SK-N-MC (cell line): ENCODE measurements around the gene SERPINA5.

Experiments used
- DNase-seq: peaks from one replicate; pipeline ENCODE4 v3.0.0-alpha.2; 2011; ENCODE audit warnings: low read depth, low spot score
- H3K27ac ChIP-seq: fragments of 200-600 bp; sonication (generic); 2 replicates; pipeline ENCODE4 v1.5.1; 2016; ENCODE audit warnings: mixed run types
- H3K36me3 ChIP-seq: fragments of 200-600 bp; sonication (generic); 2 replicates; pipeline ENCODE4 v1.6.1; 2017; ENCODE audit warnings: antibody characterized with exemption, low read length, mixed read lengths; ENCODE audit not compliant: insufficient read depth
- H3K4me3 ChIP-seq: fragments of 200-600 bp; sonication (generic); 2 replicates; pipeline ENCODE4 v1.5.1; 2016
- H3K9ac ChIP-seq: fragments of 200-600 bp; sonication (generic); 2 replicates; pipeline ENCODE4 v1.8.0; 2017; ENCODE audit warnings: mixed run types, mixed read lengths; ENCODE audit not compliant: insufficient read length
- H3K9me3 ChIP-seq: fragments of 200-600 bp; sonication (generic); 2 replicates; pipeline ENCODE4 v1.6.1; 2017; ENCODE audit warnings: low read depth, mild to moderate bottlenecking, antibody characterized with exemption, low read length, moderate library complexity, mixed read lengths
- EZH2 ChIP-seq: fragments of 200-600 bp; sonication (generic); IDR thresholded peaks from one replicate; pipeline ENCODE4 v1.6.1; 2017; ENCODE audit warnings: antibody characterized with exemption
- FOXP2 ChIP-seq: optimal IDR thresholded peaks from 2 replicates; pipeline ENCODE3; 2011; ENCODE audit warnings: mild to moderate bottlenecking, moderate library complexity; ENCODE audit not compliant: insufficient read depth; ENCODE audit errors: extremely low read length, control extremely low read depth
- POLR2AphosphoS5 ChIP-seq: IDR thresholded peaks from 2 replicates; pipeline ENCODE4 v1.6.1; 2012; ENCODE audit warnings: mild to moderate bottlenecking, low read depth, low read length, borderline replicate concordance

Gene SERPINA5

DNA sequence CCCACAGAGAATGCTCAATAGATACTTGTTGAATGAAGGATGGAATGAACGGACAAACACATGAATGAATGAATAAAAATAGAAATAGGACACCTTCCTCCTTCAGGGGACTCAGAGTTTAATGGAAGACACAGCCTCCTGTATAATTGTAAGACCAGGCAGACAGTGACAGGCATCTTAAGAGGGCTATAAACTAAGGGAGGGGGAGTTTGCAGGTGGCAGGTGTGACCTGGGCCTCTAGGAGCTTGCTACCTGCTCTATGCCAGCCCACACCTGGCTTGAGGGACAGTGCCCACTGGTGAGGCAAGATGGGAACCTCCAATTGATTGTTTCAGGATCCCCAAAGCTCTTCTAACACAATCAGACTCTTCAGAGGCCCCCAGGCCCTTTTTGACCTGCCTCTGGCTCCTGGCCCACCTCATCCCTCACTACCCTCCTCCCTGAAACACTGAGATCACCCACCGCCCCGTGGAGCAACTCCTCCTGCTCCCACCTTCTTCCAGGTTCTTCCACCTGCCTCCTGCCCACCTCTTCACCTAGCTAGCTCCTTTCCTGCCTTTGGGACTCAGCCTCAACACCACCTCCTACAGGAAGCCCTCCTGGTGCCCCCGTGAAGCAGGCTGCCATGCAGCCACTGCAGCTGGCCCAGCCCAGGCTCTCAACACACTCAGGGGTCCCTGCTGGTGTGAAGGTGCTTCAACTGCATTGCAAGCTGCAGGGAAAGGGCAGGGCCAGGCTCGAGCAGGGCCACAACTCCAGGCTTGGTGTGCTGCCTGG lies 40.3 kb downstream of the SERPINA5 start:
- H3K9ac ChIP-seq: no peak overlapping the region
- DNase-seq: no peak
- no peaks in the 10 kb centered on the region for H3K9me3 ChIP-seq
- TF ChIP-seq POLR2AphosphoS5 (no peak), EZH2 (no peak), FOXP2 (no peak)
- no peaks in the 10 kb centered on the region for H3K36me3 ChIP-seq
- H3K27ac ChIP-seq: no peak overlapping the region
- H3K4me3 ChIP-seq: no peak overlapping the region

DNA sequence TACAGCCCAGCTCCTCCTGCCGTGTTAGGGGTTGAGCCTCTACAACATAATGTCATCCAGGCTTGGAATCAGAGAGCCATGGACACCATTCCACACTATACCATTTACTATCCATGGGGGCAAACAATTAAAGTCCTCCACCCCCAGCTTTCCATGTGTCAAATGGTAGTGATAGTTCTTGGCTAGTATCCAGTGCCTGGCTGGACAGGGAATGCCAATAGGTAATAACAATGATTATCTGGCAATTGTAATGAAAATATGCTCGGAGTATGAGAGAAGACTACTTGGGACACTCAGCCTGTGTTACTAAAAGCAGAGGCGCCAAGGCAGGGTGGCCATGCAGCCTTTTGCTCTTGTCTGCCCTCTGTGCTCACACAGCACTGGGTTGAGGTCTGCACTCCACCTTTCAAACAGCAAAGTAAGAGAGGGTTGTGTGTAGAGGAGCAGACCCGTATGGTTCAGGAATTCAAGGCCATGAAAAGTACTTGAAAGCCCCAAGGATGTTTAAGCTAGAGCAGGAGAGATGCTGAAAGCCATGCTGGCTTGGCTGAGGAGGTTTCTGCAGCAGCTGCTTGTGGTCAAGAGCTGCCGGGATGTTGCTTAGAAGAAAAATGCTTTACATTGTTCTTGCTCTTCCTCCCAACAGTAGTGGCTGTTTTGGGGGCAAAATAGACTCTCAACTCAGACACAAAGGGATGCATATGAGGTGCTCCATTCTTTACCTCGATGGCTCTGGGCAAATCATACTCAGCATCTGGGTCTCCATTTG lies 41.6 kb downstream of the SERPINA5 start:
- no peaks in the 10 kb centered on the region for H3K9me3 ChIP-seq
- H3K27ac ChIP-seq: no peak overlapping the region
- no peaks in the 10 kb centered on the region for H3K36me3 ChIP-seq
- H3K9ac ChIP-seq: no peak overlapping the region
- no peak for DNase-seq
- no peak overlapping the region for H3K4me3 ChIP-seq
- TF ChIP-seq FOXP2 (no peak), POLR2AphosphoS5 (no peak), EZH2 (no peak)

DNA sequence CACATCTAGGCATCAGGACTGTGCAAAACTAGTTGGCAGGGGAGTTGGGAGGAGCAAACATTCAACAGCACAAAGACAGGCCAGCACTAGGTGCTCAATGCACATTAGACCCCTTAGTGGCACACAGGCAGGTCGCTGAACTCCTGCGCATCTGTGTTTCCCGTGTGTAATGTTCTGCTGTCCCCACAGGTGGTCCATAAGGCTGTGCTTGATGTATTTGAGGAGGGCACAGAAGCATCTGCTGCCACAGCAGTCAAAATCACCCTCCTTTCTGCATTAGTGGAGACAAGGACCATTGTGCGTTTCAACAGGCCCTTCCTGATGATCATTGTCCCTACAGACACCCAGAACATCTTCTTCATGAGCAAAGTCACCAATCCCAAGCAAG lies 42.2 kb downstream of the SERPINA5 start:
- no peaks in the 10 kb centered on the region for H3K9me3 ChIP-seq
- no peak for DNase-seq
- no peak overlapping the region for H3K27ac ChIP-seq
- H3K4me3 ChIP-seq: no peak overlapping the region
- H3K9ac ChIP-seq: no peak overlapping the region
- TF ChIP-seq FOXP2 (no peak), EZH2 (no peak), POLR2AphosphoS5 (no peak)
- no peaks in the 10 kb centered on the region for H3K36me3 ChIP-seq

DNA sequence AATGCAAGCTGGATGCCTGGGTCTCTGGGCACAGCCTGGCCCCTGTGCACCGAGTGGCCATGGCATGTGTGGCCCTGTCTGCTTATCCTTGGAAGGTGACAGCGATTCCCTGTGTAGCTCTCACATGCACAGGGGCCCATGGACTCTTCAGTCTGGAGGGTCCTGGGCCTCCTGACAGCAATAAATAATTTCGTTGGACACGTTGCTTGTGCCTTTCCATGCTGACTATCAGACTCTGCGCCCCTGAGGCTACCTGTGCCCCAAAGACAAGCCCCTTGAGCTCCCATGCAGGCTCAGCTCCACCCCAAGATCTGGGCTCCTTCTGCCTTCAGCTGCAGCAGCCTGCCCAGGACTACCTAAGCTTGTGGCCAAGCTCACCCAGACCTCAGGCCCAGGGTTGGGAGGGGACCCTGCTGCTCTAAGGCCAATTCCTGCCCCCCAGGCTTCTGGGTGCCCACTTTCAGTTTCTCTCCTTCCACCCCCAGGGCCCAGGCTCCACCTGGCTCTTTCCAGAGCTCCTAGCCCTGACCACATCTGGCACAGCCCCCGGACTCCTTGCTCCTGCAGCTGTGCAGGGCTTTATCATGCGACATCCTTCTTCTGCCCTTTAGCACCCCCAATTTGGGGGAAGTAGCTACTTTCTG lies 42.8 kb downstream of the SERPINA5 start:
- H3K9ac ChIP-seq: no peak overlapping the region
- H3K4me3 ChIP-seq: no peak overlapping the region
- DNase-seq: no peak
- no peak overlapping the region for H3K27ac ChIP-seq
- no peak for TF ChIP-seq EZH2
- TF ChIP-seq POLR2AphosphoS5: no peak
- TF ChIP-seq FOXP2: no peak
- no peaks in the 10 kb centered on the region for H3K9me3 ChIP-seq
- H3K36me3 ChIP-seq: no peaks in the 10 kb centered on the region

DNA sequence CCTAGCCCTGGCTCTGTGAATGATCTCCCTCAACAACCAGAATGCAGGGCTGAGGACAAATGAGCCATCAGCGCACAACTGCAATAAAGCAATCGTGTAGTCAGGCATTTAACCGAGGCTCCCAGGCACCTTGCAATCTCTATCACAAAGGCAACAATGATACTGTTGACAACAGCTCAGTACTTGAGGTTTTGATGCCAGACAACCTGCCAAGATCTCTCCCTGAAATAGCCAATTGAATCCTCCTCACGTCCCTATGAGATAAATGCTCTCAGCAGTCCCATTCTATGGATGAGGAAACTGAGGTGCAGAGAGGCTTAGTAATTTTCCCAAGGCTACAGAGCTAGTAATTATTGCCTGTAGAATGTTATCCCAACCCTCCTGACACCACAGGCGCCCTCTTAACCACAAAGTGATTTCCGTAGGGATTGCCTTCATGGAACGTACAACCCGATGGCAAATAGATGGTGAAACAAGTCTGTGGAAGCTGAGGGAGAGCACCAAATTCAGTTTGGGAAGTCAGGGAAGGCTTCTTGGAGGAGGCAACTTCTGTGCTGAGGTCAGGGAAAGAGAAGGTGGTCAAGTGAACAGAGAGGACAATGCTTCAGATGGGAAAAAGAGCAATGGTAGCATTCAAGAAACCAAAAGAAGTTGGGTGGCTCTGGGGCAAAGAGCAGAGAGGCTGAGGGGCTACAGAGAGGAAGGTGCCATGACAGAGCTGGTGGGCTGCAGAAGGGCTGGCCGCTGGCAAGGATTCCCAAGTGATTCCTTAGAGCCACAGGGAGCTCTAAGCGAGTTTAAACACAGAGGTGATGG lies 43.5 kb downstream of the SERPINA5 start:
- TF ChIP-seq POLR2AphosphoS5 (no peak), FOXP2 (no peak), EZH2 (no peak)
- DNase-seq: no peak
- Histone ChIP-seq H3K4me3 (no peak overlapping the region), H3K27ac (no peak overlapping the region), H3K9ac (no peak overlapping the region), H3K36me3 (no peaks in the 10 kb centered on the region), H3K9me3 (no peaks in the 10 kb centered on the region)

DNA sequence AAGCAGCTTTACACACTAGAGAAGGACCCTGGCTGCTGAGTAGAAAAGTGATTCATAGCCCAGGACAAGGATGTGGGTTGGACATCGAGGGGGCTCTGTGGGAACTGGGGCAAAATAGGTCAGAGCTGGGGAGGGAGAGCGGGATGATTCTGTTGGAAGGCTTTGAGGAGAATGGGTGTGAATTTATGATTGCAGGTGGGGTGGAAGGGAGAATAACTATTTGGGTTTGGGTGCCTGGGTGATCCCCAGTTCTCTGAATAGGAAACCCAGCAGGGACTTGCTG lies 44.1 kb downstream of the SERPINA5 start:
- Histone ChIP-seq H3K4me3 (no peak overlapping the region), H3K9me3 (no peaks in the 10 kb centered on the region), H3K36me3 (no peaks in the 10 kb centered on the region), H3K27ac (no peak overlapping the region), H3K9ac (no peak overlapping the region)
- TF ChIP-seq POLR2AphosphoS5 (no peak), EZH2 (no peak), FOXP2 (no peak)
- DNase-seq: no peak

DNA sequence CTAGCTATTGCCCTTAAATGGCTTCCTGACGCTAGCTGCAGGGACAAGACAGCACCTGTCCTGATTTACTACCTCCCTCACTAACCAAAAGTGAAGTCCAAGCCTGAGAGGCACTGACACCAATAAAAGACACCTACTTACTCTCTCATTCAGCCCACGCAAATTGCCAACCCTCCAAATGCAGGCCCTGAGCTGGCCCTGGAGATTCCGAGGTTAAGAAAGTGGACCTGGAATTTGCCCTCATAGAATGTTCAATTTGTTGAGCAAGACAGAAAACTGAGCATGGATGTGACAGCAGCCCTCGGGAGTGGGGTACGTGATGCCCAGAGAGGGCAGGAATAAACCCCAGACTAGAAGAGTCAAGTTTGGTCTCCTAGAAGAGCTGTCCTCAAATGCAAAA lies 47.4 kb downstream of the SERPINA5 start:
- Histone ChIP-seq H3K9me3 (no peaks in the 10 kb centered on the region), H3K9ac (no peak overlapping the region), H3K4me3 (no peak overlapping the region), H3K36me3 (no peaks in the 10 kb centered on the region), H3K27ac (no peak overlapping the region)
- TF ChIP-seq EZH2: no peak
- no peak for TF ChIP-seq POLR2AphosphoS5
- TF ChIP-seq FOXP2: no peak
- no peak for DNase-seq

DNA sequence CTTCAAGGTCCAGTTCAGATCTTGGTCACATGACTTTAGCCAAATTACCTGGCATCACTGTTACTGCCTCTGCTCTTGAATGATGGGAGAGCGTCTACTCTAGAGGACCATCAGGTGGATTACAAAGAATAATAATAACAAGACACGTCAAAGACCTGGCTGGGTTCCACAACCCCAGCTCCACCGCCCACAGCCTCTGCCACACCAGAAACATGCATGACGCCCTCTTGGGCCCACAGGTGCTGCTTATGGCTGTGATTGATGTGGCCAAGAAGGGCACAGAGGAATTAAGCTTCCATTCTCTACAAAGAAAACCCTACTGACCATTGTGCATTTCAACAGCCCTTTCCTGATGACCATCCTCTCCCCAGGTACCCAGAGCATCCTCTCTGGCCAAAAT lies 49.2 kb downstream of the SERPINA5 start:
- H3K9ac ChIP-seq: no peak overlapping the region
- no peaks in the 10 kb centered on the region for H3K36me3 ChIP-seq
- no peak overlapping the region for H3K4me3 ChIP-seq
- no peak for DNase-seq
- no peaks in the 10 kb centered on the region for H3K9me3 ChIP-seq
- no peak overlapping the region for H3K27ac ChIP-seq
- TF ChIP-seq POLR2AphosphoS5 (no peak), EZH2 (no peak), FOXP2 (no peak)
